ENCODE data around the gene PLPP4.

Gene PLPP4

DNA sequence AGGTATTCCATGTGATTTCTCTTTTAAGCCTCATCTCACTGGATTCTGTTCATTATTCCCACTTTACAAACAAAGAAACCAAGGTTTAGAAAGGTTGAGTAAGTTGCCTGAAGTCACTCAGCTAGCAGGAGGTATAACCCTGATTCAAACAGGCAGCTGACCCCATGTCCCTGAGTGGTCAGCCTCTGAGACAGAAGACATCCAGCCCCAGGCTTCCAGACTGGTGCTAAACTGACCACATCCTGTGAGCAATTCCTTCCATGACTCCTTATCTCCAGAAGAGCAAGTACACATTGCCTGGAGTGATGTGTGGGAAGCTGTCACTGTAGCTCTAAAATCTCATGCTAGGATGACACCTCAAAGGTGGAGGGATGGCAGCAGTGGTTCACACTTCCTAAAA lies 3.7 kb downstream of the PLPP4 start:
- Histone ChIP-seq H3K4me3 (ENCODE audit: insufficient read depth, low read length, poor library complexity, severe bottlenecking) (no peak overlapping the region), H2AFZ (ENCODE audit: low read depth, low read length, severe bottlenecking) (no peak overlapping the region), H3K9me3 (ENCODE audit: insufficient read depth, low read length) (no peaks in the 10 kb centered on the region), H3F3A (ENCODE audit: insufficient read depth) (no peaks in the 10 kb centered on the region), H3K9ac (ENCODE audit: low read length) (no peak overlapping the region), H3K9me2 (replicated peaks; ENCODE audit: insufficient read depth, low read length) (no peaks in the 10 kb centered on the region), H3K27me3 (ENCODE audit: low read length) (no peaks in the 10 kb centered on the region), H3K36me3 (ENCODE audit: low read length) (no peaks in the 10 kb centered on the region), H3K27ac (ENCODE audit: low read depth, low read length) (no peak overlapping the region), H3K4me2 (ENCODE audit: low read depth, low read length, poor library complexity, severe bottlenecking) (no peak overlapping the region), H4K20me1 (ENCODE audit: low read depth, low read length) (no peaks in the 10 kb centered on the region), H3K79me2 (ENCODE audit: insufficient read depth, low read length) (no peaks in the 10 kb centered on the region)
- no peak for TF ChIP-seq EZH2phosphoT487 (conservative IDR thresholded peaks at IDR 0.05; ENCODE audit: low read length)
- TF ChIP-seq, protein P1, sequence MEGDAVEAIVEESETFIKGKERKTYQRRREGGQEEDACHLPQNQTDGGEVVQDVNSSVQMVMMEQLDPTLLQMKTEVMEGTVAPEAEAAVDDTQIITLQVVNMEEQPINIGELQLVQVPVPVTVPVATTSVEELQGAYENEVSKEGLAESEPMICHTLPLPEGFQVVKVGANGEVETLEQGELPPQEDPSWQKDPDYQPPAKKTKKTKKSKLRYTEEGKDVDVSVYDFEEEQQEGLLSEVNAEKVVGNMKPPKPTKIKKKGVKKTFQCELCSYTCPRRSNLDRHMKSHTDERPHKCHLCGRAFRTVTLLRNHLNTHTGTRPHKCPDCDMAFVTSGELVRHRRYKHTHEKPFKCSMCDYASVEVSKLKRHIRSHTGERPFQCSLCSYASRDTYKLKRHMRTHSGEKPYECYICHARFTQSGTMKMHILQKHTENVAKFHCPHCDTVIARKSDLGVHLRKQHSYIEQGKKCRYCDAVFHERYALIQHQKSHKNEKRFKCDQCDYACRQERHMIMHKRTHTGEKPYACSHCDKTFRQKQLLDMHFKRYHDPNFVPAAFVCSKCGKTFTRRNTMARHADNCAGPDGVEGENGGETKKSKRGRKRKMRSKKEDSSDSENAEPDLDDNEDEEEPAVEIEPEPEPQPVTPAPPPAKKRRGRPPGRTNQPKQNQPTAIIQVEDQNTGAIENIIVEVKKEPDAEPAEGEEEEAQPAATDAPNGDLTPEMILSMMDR (IDR thresholded peaks at IDR 0.05; ENCODE audit: insufficient read depth, low read length, poor library complexity, severe bottlenecking), result no peak

DNA sequence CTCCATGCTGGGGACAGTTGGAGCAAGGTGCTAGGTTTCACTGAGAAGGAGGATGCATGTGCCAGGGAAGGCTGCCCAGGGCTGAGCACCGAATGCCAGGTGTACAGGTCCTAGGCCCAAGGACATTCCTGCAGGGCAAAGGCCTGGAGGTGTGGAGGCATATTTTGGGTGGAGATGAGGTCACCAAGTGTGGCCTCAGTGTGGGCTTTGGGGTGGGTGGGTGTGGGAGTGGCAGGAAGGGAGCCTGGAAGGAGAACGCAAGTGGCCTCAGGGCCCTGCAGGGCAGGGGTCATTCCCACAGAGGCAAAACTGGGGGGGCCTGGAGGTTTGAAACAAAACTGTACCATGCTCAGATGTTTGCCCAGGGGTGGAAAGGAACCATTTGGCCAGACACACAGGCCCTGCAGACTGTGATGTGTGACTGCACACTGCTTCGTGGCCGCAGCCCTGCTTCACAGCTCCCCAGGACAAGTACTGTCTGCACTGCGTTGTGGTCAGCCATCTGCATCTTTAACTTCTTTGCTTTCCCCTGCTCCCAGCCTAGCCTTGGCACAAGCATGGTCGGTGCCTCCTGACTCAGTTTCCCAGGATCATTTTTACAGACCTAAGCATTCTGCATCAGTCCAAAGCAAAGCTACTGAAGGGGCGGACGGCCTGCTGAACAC lies 5.1 kb downstream of the PLPP4 start:
- H4K20me1 ChIP-seq (ENCODE audit: low read depth, low read length), result no peaks in the 10 kb centered on the region
- H3K27ac ChIP-seq (ENCODE audit: low read depth, low read length), result no peak overlapping the region
- TF ChIP-seq EZH2phosphoT487 (conservative IDR thresholded peaks at IDR 0.05; ENCODE audit: low read length), result no peak
- TF ChIP-seq, protein P1 (IDR thresholded peaks at IDR 0.05; ENCODE audit: insufficient read depth, low read length, poor library complexity, severe bottlenecking), result no peak
- H3K9me2 ChIP-seq (replicated peaks; ENCODE audit: insufficient read depth, low read length), result no peaks in the 10 kb centered on the region
- H2AFZ ChIP-seq (ENCODE audit: low read depth, low read length, severe bottlenecking), result no peak overlapping the region
- no peak overlapping the region for H3K9ac ChIP-seq (ENCODE audit: low read length)
- no peaks in the 10 kb centered on the region for H3K79me2 ChIP-seq (ENCODE audit: insufficient read depth, low read length)
- H3K36me3 ChIP-seq (ENCODE audit: low read length), result no peaks in the 10 kb centered on the region
- no peak overlapping the region for H3K4me3 ChIP-seq (ENCODE audit: insufficient read depth, low read length, poor library complexity, severe bottlenecking)
- H3K4me2 ChIP-seq (ENCODE audit: low read depth, low read length, poor library complexity, severe bottlenecking), result no peak overlapping the region
- H3K27me3 ChIP-seq (ENCODE audit: low read length), result no peaks in the 10 kb centered on the region
- no peaks in the 10 kb centered on the region for H3F3A ChIP-seq (ENCODE audit: insufficient read depth)
- H3K9me3 ChIP-seq (ENCODE audit: insufficient read depth, low read length), result no peaks in the 10 kb centered on the region

DNA sequence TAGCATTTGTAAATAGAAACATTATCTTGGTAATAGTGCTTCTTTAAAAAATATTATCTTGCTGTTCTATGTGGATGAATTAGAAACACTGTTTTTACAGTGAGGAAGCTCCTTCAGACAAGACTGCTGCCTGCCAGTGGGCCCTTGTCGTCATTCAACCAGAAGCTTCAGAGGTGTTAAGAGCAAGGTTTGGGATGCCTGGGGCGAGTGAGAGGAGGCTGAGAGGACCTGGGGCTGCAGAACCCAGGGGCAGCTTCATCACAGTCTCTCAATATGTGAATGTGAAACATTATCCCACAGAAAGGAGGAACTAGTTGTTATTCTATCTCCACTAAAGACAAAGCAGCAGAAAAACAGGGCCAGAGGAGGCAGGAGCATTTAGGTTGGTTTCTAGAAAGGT lies 8.1 kb downstream of the PLPP4 start:
- Histone ChIP-seq H3K27me3 (ENCODE audit: low read length) (no peaks in the 10 kb centered on the region), H3K9me3 (ENCODE audit: insufficient read depth, low read length) (no peaks in the 10 kb centered on the region), H3K9ac (ENCODE audit: low read length) (no peak overlapping the region), H3K79me2 (ENCODE audit: insufficient read depth, low read length) (no peaks in the 10 kb centered on the region), H2AFZ (ENCODE audit: low read depth, low read length, severe bottlenecking) (no peak overlapping the region), H3K9me2 (replicated peaks; ENCODE audit: insufficient read depth, low read length) (no peaks in the 10 kb centered on the region), H3K4me2 (ENCODE audit: low read depth, low read length, poor library complexity, severe bottlenecking) (no peak overlapping the region), H3F3A (ENCODE audit: insufficient read depth) (no peaks in the 10 kb centered on the region), H3K4me3 (ENCODE audit: insufficient read depth, low read length, poor library complexity, severe bottlenecking) (no peak overlapping the region), H3K27ac (ENCODE audit: low read depth, low read length) (no peak overlapping the region), H3K36me3 (ENCODE audit: low read length) (no peaks in the 10 kb centered on the region), H4K20me1 (ENCODE audit: low read depth, low read length) (no peaks in the 10 kb centered on the region)
- TF ChIP-seq, protein P1 (IDR thresholded peaks at IDR 0.05; ENCODE audit: insufficient read depth, low read length, poor library complexity, severe bottlenecking), result no peak
- TF ChIP-seq EZH2phosphoT487 (conservative IDR thresholded peaks at IDR 0.05; ENCODE audit: low read length), result no peak

All from SU-DHL-6 (cell line).